NCI-H82 treated with DMSO at 0.1 percent for 48 hours (cell line): ENCODE results near the gene PHEX.

Source experiments
- DNase-seq: peaks from one replicate; lab custom pipeline; 2025; ENCODE audit not compliant: unreplicated experiment; lab: John Stamatoyannopoulos, UW

Gene PHEX

GRCh38 chrX:22039541-22039940 lies 7.4 kb downstream of the PHEX start:
- no peak for DNase-seq

GRCh38 chrX:22040184-22040583 lies 8.1 kb downstream of the PHEX start:
- no peak for DNase-seq

- DNase-seq, result no peak
Measured at GRCh38 chrX:22041907-22042530, 9.9 kb downstream of the PHEX start.

- DNase-seq, result no peak
Measured at GRCh38 chrX:22043872-22044271, 11.7 kb downstream of the PHEX start.

DNA sequence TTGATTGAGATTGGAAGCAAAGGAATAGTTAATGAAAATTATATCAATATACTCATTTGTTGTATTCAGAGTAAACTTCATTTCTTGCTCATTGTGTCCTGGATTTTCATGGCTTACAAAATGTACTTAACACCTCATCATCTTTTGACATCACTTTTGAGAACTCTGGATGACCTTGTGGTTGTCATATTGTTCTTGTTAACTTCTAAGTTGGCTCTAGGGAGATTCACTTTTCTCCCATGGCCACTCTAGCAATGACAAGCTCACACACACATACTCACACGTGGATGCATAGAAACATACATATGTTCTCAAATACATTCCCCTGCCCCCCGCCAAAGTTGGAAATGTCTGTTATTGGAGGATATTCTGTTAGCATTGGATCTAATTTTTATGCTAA lies 15.3 kb downstream of the PHEX start:
- DNase-seq, result no peak

- no peak for DNase-seq
Measured at GRCh38 chrX:22053481-22053880, 21.4 kb downstream of the PHEX start.

- DNase-seq, result no peak
Measured at GRCh38 chrX:22056235-22056634, 24.1 kb downstream of the PHEX start.

DNA sequence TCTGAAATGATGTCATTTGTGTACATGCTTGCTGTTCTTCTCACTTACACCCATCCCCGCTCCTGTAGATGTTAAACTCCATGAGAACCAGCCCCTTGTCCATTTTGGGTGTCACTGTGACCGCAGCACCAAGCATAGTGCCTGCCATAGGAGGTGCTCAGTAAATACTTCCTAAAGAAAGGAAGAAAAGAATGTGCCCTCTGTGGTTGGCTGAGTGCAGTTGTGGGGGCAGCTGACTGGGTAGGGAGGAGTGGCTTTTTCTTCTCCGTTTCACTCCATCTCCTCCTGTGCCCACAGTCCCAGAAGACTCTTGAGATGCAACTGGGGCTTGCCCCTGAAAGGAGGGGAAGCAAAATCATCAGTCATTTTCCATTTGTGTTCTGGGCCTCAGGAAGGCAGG lies 25.5 kb downstream of the PHEX start:
- no peak for DNase-seq

DNA sequence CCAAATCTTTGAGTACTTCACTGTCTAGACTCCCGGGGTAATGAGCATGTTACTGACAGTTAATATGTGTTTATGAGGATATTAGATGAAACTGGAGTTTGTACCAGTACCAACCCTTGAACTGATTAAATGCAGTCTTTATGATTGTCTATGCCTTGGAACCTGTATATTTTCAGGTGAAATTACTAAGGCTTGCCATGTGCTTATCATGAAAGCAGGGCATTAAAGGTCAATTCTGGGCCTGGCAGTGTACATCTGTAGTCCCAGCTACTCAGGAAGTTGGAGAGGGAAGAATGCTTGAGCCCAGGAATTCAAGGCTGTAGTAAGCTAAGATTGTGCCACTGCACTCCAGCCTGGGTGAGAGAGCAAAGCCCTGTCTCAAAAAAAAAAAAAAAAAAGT lies 27.6 kb downstream of the PHEX start:
- no peak for DNase-seq

DNA sequence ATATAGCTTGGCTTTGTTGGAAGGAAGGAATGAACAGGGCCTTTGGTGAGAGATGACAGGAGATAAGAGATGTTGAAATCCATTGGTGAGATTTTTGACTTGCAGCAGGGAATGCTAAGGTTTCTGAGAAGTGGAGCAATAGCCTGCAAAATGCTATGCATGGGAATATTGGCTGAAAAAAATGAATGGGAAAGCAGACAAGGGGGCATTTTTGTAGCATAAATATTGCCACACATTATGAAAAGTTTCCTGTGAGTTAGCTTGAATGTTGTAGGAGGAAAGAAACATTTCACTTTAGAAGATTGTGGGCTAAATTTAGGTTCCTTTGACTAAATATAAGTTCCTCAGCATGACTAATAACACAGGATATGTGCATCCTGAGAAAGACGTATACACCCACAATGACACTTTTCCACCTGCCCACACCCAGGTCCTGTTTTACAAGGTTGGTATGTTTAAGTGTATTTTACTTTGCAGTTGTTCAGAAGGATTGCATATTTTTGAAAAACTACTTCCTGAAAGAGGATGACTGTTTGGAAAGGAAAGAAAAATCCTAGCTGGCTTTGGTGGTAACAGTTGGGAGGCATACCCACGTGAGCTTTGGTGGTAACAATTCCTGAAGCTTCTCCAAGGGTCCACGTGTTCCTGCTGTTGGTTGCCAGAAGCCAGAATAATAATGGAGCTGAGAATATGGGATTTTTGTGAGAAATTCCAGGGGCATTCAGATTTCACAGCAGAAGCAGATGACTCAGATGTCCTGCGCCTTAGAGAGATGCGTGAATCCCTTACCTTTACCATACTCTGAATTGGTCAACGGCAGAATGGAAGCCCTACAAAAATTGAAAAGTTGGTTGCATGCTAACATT lies 28.5 kb downstream of the PHEX start:
- DNase-seq, result no peak

GRCh38 chrX:22063284-22063683 lies 31.2 kb downstream of the PHEX start:
- DNase-seq, result no peak

GRCh38 chrX:22069586-22069985 lies 37.5 kb downstream of the PHEX start:
- DNase-seq, result no peak

DNA sequence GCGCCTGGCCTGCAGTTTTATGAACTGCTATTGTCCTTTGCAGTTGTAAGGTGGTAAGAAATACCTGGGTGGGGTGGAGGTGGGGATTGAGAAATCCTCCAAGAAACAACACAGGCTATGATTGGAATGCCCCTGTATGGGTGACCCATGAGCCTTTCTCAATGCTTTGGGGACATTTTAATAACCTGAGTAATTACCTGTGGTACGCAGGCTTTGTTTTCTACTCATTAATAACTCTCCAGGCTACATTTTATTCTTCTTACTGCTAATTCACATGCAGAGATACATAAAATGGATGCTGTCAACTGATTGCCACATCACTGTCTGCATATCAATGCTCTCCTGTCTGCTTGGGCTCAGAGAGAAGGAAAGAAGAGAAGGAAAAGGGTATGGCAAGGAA lies 41.8 kb downstream of the PHEX start:
- no peak for DNase-seq

DNA sequence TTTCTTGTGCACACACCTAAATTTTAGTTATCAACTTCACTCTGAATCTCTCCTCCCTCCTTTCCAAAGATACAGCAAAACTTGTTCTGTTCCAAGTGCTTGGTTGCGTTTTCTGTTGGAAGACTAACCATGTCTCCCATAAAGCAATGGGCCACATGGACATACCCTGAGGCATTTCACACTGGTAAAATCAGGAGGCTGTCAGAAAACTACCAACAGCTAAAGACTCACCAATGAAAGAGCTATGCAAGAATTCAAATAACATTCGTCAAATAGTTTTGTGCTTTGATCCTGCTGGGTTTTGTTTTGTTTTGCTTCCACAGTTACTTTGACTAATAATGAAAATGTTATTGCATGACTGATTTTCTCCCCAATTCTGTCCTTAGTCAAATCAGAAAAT lies 46.0 kb downstream of the PHEX start:
- no peak for DNase-seq

DNA sequence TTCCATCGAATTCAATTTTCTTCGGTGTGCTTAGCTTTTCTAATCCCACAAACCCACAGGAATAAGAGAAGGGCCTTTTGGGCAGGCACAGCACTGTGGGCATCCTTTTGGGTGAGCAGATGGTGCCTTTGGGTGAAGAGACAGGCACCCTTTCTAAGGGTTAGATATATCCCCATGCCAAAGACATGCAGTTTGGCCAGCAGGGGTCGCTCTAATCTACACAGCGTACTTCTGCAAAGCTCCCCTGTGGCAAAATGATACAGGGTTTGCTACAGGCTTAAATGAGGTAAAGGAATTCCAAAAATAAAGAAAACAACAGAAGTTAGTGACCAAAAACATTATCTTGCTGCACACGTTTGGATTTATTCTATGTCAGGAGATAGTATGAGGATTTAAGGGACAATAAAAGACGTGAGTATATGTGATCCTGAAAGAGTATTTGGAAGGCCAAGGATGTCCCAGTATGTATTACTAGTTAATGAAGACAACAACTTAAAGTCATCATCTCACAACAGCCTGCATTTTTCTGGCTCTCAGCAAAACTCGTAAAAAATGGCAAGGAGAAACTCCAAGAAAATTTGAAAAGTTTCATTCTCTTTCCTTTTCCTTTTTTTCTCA lies 49.5 kb downstream of the PHEX start:
- DNase-seq, result no peak

GRCh38 chrX:22086003-22086402 lies 53.9 kb downstream of the PHEX start:
- no peak for DNase-seq

GRCh38 chrX:22087011-22087557 lies 55.0 kb downstream of the PHEX start:
- no peak for DNase-seq

DNA sequence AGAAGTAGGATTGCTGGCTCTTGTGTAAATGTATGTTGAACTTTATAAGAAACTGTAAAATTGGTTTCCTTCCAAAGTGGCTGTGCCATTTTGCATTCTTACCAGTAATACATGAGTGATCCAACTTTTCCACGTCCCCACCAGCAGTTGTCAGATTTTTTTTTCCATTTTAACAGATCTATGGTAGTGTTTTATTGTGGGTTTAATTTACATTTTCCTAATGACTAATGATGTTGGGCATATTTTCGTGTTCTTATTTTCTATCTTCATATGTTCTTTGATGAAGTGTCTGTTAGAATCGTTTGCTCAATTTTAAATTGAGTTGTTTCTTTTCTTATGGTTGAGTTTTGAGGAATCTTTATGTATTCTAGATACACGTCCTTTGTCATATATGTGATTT lies 56.2 kb downstream of the PHEX start:
- DNase-seq, result no peak

GRCh38 chrX:22090181-22090580 lies 58.1 kb downstream of the PHEX start:
- DNase-seq, result no peak

DNA sequence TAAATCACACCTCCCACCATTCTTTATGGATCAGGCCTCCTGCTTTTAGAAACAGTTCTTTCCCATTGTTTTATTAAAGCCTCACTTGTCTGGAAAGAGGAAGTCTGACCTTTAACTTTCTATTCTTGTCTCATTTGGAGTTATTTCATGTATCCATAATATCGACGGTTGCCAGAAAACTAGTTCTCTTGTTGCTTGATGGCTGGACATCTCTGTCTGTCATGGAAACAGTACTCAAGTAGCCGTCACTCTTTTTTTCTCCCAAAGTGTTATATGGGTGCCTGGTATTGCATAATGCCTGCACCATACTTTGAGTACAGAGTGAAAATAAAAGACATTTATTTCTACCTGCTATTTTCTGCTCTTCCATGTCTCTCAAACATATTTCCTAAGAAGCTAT lies 61.4 kb downstream of the PHEX start:
- DNase-seq, result no peak

GRCh38 chrX:22095286-22095685 lies 63.2 kb downstream of the PHEX start:
- no peak for DNase-seq

- DNase-seq, result no peak
Measured at GRCh38 chrX:22095856-22096255, 63.7 kb downstream of the PHEX start.
